ENCODE results near the gene SLC9A1.

The SLC9A1 gene

GRCh38 chr1:27084107-27084506 is 70.8 kb downstream of the SLC9A1 start:
- Histone ChIP-seq H3K4me1 (ENCODE audit: control insufficient read depth, low read depth, low read length) (no peaks in the 10 kb centered on the region), H3K79me1 (ENCODE audit: low read length) (no peaks in the 10 kb centered on the region), H3K4me2 (ENCODE audit: low read length) (no peak overlapping the region), H2BK120ac (ENCODE audit: low read depth, low read length) (no peak overlapping the region), H3K27ac (ENCODE audit: low read depth, low read length) (no peak overlapping the region), H4K8ac (ENCODE audit: low read depth, low read length) (no peak overlapping the region), H3K23ac (ENCODE audit: low read length) (no peak overlapping the region), H3K36me3 (ENCODE audit: control insufficient read depth, insufficient read depth, low read length) (no peaks in the 10 kb centered on the region), H2AK5ac (ENCODE audit: low read length) (no peak overlapping the region), H3K18ac (ENCODE audit: low read length) (no peak overlapping the region), H2BK15ac (replicated peaks; ENCODE audit: low read depth) (no peak overlapping the region), H3K9ac (ENCODE audit: low read length) (no peak overlapping the region), H3K79me2 (ENCODE audit: control insufficient read depth, insufficient read depth, low read length) (no peaks in the 10 kb centered on the region), H3K4me3 (ENCODE audit: low read length) (no peak overlapping the region), H3K56ac (ENCODE audit: low read length) (no peak overlapping the region), H3K27me3 (ENCODE audit: insufficient read depth, low read length, poor library complexity) (no peaks in the 10 kb centered on the region), H2BK5ac (ENCODE audit: low read length) (no peak overlapping the region), H3K4ac (ENCODE audit: low read depth, low read length) (no peak overlapping the region), H4K5ac (ENCODE audit: low read length) (no peak overlapping the region)
- no peak for DNase-seq
- WGBS (ENCODE audit: extremely low coverage, insufficient coverage, low lambda C conversion rate), result no CpG with 5 or more reads among the region's 4 CpGs

GRCh38 chr1:27077968-27078367 is 77.0 kb downstream of the SLC9A1 start:
- Histone ChIP-seq H2BK15ac (replicated peaks; ENCODE audit: low read depth) (no peak overlapping the region), H2AK5ac (ENCODE audit: low read length) (no peak overlapping the region), H3K79me2 (ENCODE audit: control insufficient read depth, insufficient read depth, low read length) (no peaks in the 10 kb centered on the region), H4K8ac (ENCODE audit: low read depth, low read length) (no peak overlapping the region), H3K56ac (ENCODE audit: low read length) (no peak overlapping the region), H3K9ac (ENCODE audit: low read length) (no peak overlapping the region), H3K4me1 (ENCODE audit: control insufficient read depth, low read depth, low read length) (no peaks in the 10 kb centered on the region), H3K4me3 (ENCODE audit: low read length) (no peak overlapping the region), H3K27me3 (ENCODE audit: insufficient read depth, low read length, poor library complexity) (no peaks in the 10 kb centered on the region), H3K79me1 (ENCODE audit: low read length) (no peaks in the 10 kb centered on the region), H3K4me2 (ENCODE audit: low read length) (no peak overlapping the region), H3K27ac (ENCODE audit: low read depth, low read length) (no peak overlapping the region), H2BK5ac (ENCODE audit: low read length) (no peak overlapping the region), H3K18ac (ENCODE audit: low read length) (no peak overlapping the region), H3K4ac (ENCODE audit: low read depth, low read length) (no peak overlapping the region), H3K36me3 (ENCODE audit: control insufficient read depth, insufficient read depth, low read length) (no peaks in the 10 kb centered on the region), H4K5ac (ENCODE audit: low read length) (no peak overlapping the region), H2BK120ac (ENCODE audit: low read depth, low read length) (no peak overlapping the region), H3K23ac (ENCODE audit: low read length) (no peak overlapping the region)
- DNase-seq, result no peak
- WGBS (ENCODE audit: extremely low coverage, insufficient coverage, low lambda C conversion rate), result no CpG with 5 or more reads among the region's 7 CpGs

DNA sequence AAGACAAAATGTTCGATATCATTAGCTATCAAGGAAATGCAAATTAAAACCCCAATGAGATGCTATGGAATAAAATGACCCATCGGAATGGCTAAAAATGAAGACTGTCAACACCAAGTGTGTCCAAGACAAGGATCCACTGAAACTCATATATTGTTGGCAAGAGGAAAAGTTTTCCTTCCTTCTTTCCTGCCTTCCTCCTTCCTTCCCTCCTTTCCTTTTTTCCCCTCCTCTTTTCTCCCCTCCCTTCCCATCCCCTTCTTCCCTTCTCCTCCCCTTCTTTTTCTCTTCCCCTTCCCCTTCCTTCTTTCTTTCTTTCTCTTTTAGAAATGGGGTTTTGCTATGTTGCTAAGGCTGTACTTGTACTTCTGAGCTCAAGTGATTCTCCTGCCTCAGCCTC is 78.1 kb downstream of the SLC9A1 start:
- Histone ChIP-seq H3K27ac (ENCODE audit: low read depth, low read length) (no peak overlapping the region), H3K4me3 (ENCODE audit: low read length) (no peak overlapping the region), H3K4me2 (ENCODE audit: low read length) (no peak overlapping the region), H3K36me3 (ENCODE audit: control insufficient read depth, insufficient read depth, low read length) (no peaks in the 10 kb centered on the region), H2AK5ac (ENCODE audit: low read length) (no peak overlapping the region), H2BK5ac (ENCODE audit: low read length) (no peak overlapping the region), H3K79me1 (ENCODE audit: low read length) (no peaks in the 10 kb centered on the region), H3K27me3 (ENCODE audit: insufficient read depth, low read length, poor library complexity) (no peaks in the 10 kb centered on the region), H3K4me1 (ENCODE audit: control insufficient read depth, low read depth, low read length) (no peaks in the 10 kb centered on the region), H3K9ac (ENCODE audit: low read length) (no peak overlapping the region), H3K23ac (ENCODE audit: low read length) (no peak overlapping the region), H3K79me2 (ENCODE audit: control insufficient read depth, insufficient read depth, low read length) (no peaks in the 10 kb centered on the region), H3K56ac (ENCODE audit: low read length) (no peak overlapping the region), H3K4ac (ENCODE audit: low read depth, low read length) (no peak overlapping the region), H3K18ac (ENCODE audit: low read length) (no peak overlapping the region), H2BK120ac (ENCODE audit: low read depth, low read length) (no peak overlapping the region), H4K5ac (ENCODE audit: low read length) (no peak overlapping the region), H4K8ac (ENCODE audit: low read depth, low read length) (no peak overlapping the region), H2BK15ac (replicated peaks; ENCODE audit: low read depth) (no peak overlapping the region)
- no peak for DNase-seq
- WGBS (ENCODE audit: extremely low coverage, insufficient coverage, low lambda C conversion rate), result no CpG with 5 or more reads among the region's 2 CpGs

GRCh38 chr1:27074175-27074780 is 80.6 kb downstream of the SLC9A1 start:
- no peak overlapping the region for H3K27ac ChIP-seq (ENCODE audit: low read depth, low read length)
- DNase-seq, result no peak

GRCh38 chr1:27071049-27071416 is 83.9 kb downstream of the SLC9A1 start:
- Histone ChIP-seq H3K27ac (ENCODE audit: low read depth, low read length) (no peak overlapping the region), H3K4me2 (ENCODE audit: low read length) (no peak overlapping the region), H4K5ac (ENCODE audit: low read length) (no peak overlapping the region), H3K4me1 (ENCODE audit: control insufficient read depth, low read depth, low read length) (no peaks in the 10 kb centered on the region), H2AK5ac (ENCODE audit: low read length) (no peak overlapping the region), H3K27me3 (ENCODE audit: insufficient read depth, low read length, poor library complexity) (no peaks in the 10 kb centered on the region), H2BK120ac (ENCODE audit: low read depth, low read length) (no peak overlapping the region), H3K36me3 (ENCODE audit: control insufficient read depth, insufficient read depth, low read length) (no peaks in the 10 kb centered on the region), H2BK15ac (replicated peaks; ENCODE audit: low read depth) (no peak overlapping the region), H3K79me2 (ENCODE audit: control insufficient read depth, insufficient read depth, low read length) (no peaks in the 10 kb centered on the region), H2BK5ac (ENCODE audit: low read length) (no peak overlapping the region), H3K56ac (ENCODE audit: low read length) (no peak overlapping the region), H3K4ac (ENCODE audit: low read depth, low read length) (no peak overlapping the region), H4K8ac (ENCODE audit: low read depth, low read length) (no peak overlapping the region), H3K18ac (ENCODE audit: low read length) (no peak overlapping the region), H3K4me3 (ENCODE audit: low read length) (no peak overlapping the region), H3K9ac (ENCODE audit: low read length) (no peak overlapping the region), H3K79me1 (ENCODE audit: low read length) (no peaks in the 10 kb centered on the region), H3K23ac (ENCODE audit: low read length) (no peak overlapping the region)
- peak; percentile 55 for DNase-seq
- WGBS (ENCODE audit: extremely low coverage, insufficient coverage, low lambda C conversion rate), result no CpG with 5 or more reads among the region's 8 CpGs

More at GRCh38 chr1:27074175-27074780, 80.6 kb downstream of the SLC9A1 start:
- no peaks in the 10 kb centered on the region for H3K79me2 ChIP-seq (ENCODE audit: control insufficient read depth, insufficient read depth, low read length)
- H2BK15ac ChIP-seq (replicated peaks; ENCODE audit: low read depth), result no peak overlapping the region
- H3K18ac ChIP-seq (ENCODE audit: low read length), result no peak overlapping the region
- no peak overlapping the region for H3K9ac ChIP-seq (ENCODE audit: low read length)
- no peak overlapping the region for H3K56ac ChIP-seq (ENCODE audit: low read length)
- H3K23ac ChIP-seq (ENCODE audit: low read length), result no peak overlapping the region
- no CpG with 5 or more reads among the region's 3 CpGs for WGBS (ENCODE audit: extremely low coverage, insufficient coverage, low lambda C conversion rate)
- no peak overlapping the region for H3K4me3 ChIP-seq (ENCODE audit: low read length)
- H3K4me1 ChIP-seq (ENCODE audit: control insufficient read depth, low read depth, low read length), result no peaks in the 10 kb centered on the region
- no peak overlapping the region for H2AK5ac ChIP-seq (ENCODE audit: low read length)
- no peaks in the 10 kb centered on the region for H3K79me1 ChIP-seq (ENCODE audit: low read length)
- no peak overlapping the region for H2BK120ac ChIP-seq (ENCODE audit: low read depth, low read length)
- no peak overlapping the region for H4K5ac ChIP-seq (ENCODE audit: low read length)
- no peaks in the 10 kb centered on the region for H3K36me3 ChIP-seq (ENCODE audit: control insufficient read depth, insufficient read depth, low read length)
- H3K27me3 ChIP-seq (ENCODE audit: insufficient read depth, low read length, poor library complexity), result no peaks in the 10 kb centered on the region
- no peak overlapping the region for H2BK5ac ChIP-seq (ENCODE audit: low read length)
- H3K4me2 ChIP-seq (ENCODE audit: low read length), result no peak overlapping the region
- H4K8ac ChIP-seq (ENCODE audit: low read depth, low read length), result no peak overlapping the region
- no peak overlapping the region for H3K4ac ChIP-seq (ENCODE audit: low read depth, low read length)

GRCh38 chr1:27070390-27071048 is 84.4 kb downstream of the SLC9A1 start:
- Histone ChIP-seq H4K8ac (ENCODE audit: low read depth, low read length) (no peak overlapping the region), H3K4ac (ENCODE audit: low read depth, low read length) (no peak overlapping the region), H2BK5ac (ENCODE audit: low read length) (no peak overlapping the region), H4K5ac (ENCODE audit: low read length) (no peak overlapping the region), H2BK15ac (replicated peaks; ENCODE audit: low read depth) (no peak overlapping the region), H3K18ac (ENCODE audit: low read length) (no peak overlapping the region), H3K9ac (ENCODE audit: low read length) (no peak overlapping the region), H3K27ac (ENCODE audit: low read depth, low read length) (no peak overlapping the region), H3K56ac (ENCODE audit: low read length) (no peak overlapping the region), H3K4me3 (ENCODE audit: low read length) (no peak overlapping the region), H3K79me2 (ENCODE audit: control insufficient read depth, insufficient read depth, low read length) (no peaks in the 10 kb centered on the region), H3K79me1 (ENCODE audit: low read length) (no peaks in the 10 kb centered on the region), H2AK5ac (ENCODE audit: low read length) (no peak overlapping the region), H3K4me2 (ENCODE audit: low read length) (no peak overlapping the region), H2BK120ac (ENCODE audit: low read depth, low read length) (no peak overlapping the region), H3K27me3 (ENCODE audit: insufficient read depth, low read length, poor library complexity) (no peaks in the 10 kb centered on the region), H3K36me3 (ENCODE audit: control insufficient read depth, insufficient read depth, low read length) (no peaks in the 10 kb centered on the region), H3K4me1 (ENCODE audit: control insufficient read depth, low read depth, low read length) (no peaks in the 10 kb centered on the region), H3K23ac (ENCODE audit: low read length) (no peak overlapping the region)
- peak; percentile 57 for DNase-seq
- WGBS (ENCODE audit: extremely low coverage, insufficient coverage, low lambda C conversion rate), result no CpG with 5 or more reads among the region's 12 CpGs
